Measurements from ENCODE around the gene R3HCC1L.

R3HCC1L gene

DNA sequence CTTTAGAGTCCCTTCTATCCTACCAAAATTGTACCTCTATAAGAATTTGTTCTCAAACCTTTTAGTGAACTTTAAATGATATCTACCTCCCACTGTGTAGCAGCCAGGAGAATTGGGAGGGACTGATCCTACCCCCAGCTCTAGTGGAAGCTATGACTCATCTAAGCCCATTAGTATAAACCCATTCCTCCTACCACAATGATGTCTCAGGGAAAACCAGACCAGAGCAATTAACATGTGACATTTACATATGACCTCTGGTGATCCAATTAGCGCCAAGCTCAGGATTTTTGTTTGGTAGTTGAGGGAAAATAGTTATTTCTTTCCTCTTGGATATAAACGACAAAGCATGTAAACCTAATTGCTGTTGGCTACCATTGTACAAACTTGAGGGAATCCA, 33.1 kb upstream of the R3HCC1L start:
- Histone ChIP-seq H3K27me3 (peaks cover 93% of the 10 kb centered on the region), H3K4me3 (ENCODE audit: low read depth in 1 of 2, low read length in 1 of 2) (no peak overlapping the region)

GRCh38 chr10:98104125-98104524, 30.3 kb upstream of the R3HCC1L start:
- no peaks in the 10 kb centered on the region for H3K36me3 ChIP-seq
- peaks cover 93% of the 10 kb centered on the region for H3K27me3 ChIP-seq
- no peak overlapping the region for H3K4me3 ChIP-seq (ENCODE audit: low read depth in 1 of 2, low read length in 1 of 2)
- H3K9me3 ChIP-seq = no peaks in the 10 kb centered on the region
- no peaks in the 10 kb centered on the region for H3K4me1 ChIP-seq (ENCODE audit: control insufficient read depth in 1 of 2, insufficient read depth in 1 of 2, low read depth in 1 of 2, low read length in 1 of 2)
- TF ChIP-seq, protein P1, sequence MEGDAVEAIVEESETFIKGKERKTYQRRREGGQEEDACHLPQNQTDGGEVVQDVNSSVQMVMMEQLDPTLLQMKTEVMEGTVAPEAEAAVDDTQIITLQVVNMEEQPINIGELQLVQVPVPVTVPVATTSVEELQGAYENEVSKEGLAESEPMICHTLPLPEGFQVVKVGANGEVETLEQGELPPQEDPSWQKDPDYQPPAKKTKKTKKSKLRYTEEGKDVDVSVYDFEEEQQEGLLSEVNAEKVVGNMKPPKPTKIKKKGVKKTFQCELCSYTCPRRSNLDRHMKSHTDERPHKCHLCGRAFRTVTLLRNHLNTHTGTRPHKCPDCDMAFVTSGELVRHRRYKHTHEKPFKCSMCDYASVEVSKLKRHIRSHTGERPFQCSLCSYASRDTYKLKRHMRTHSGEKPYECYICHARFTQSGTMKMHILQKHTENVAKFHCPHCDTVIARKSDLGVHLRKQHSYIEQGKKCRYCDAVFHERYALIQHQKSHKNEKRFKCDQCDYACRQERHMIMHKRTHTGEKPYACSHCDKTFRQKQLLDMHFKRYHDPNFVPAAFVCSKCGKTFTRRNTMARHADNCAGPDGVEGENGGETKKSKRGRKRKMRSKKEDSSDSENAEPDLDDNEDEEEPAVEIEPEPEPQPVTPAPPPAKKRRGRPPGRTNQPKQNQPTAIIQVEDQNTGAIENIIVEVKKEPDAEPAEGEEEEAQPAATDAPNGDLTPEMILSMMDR (IDR thresholded peaks at IDR 0.05) = no peak
- no peak overlapping the region for H3K27ac ChIP-seq

More for the DNA sequence above, 33.1 kb upstream of the R3HCC1L start:
- TF ChIP-seq, protein P1 (IDR thresholded peaks at IDR 0.05) = no peak
- Histone ChIP-seq H3K9me3 (no peaks in the 10 kb centered on the region), H3K27ac (no peak overlapping the region), H3K36me3 (no peaks in the 10 kb centered on the region), H3K4me1 (ENCODE audit: control insufficient read depth in 1 of 2, insufficient read depth in 1 of 2, low read depth in 1 of 2, low read length in 1 of 2) (no peaks in the 10 kb centered on the region)

GRCh38 chr10:98106531-98106930, 27.9 kb upstream of the R3HCC1L start:
- TF ChIP-seq, protein P1 (IDR thresholded peaks at IDR 0.05) = no peak
- H3K36me3 ChIP-seq = no peaks in the 10 kb centered on the region
- no peaks in the 10 kb centered on the region for H3K4me1 ChIP-seq (ENCODE audit: control insufficient read depth in 1 of 2, insufficient read depth in 1 of 2, low read depth in 1 of 2, low read length in 1 of 2)
- H3K27me3 ChIP-seq = peaks cover 95% of the 10 kb centered on the region
- H3K27ac ChIP-seq = no peak overlapping the region
- H3K9me3 ChIP-seq = no peaks in the 10 kb centered on the region
- no peak overlapping the region for H3K4me3 ChIP-seq (ENCODE audit: low read depth in 1 of 2, low read length in 1 of 2)

GRCh38 chr10:98107644-98108430, 26.6 kb upstream of the R3HCC1L start:
- no peak overlapping the region for H3K27ac ChIP-seq
- H3K4me3 ChIP-seq (ENCODE audit: low read depth in 1 of 2, low read length in 1 of 2) = no peak overlapping the region
- no peaks in the 10 kb centered on the region for H3K36me3 ChIP-seq
- TF ChIP-seq, protein P1 (IDR thresholded peaks at IDR 0.05) = no peak
- no peaks in the 10 kb centered on the region for H3K4me1 ChIP-seq (ENCODE audit: control insufficient read depth in 1 of 2, insufficient read depth in 1 of 2, low read depth in 1 of 2, low read length in 1 of 2)
- H3K9me3 ChIP-seq = no peaks in the 10 kb centered on the region
- H3K27me3 ChIP-seq = peaks cover 95% of the 10 kb centered on the region

DNA sequence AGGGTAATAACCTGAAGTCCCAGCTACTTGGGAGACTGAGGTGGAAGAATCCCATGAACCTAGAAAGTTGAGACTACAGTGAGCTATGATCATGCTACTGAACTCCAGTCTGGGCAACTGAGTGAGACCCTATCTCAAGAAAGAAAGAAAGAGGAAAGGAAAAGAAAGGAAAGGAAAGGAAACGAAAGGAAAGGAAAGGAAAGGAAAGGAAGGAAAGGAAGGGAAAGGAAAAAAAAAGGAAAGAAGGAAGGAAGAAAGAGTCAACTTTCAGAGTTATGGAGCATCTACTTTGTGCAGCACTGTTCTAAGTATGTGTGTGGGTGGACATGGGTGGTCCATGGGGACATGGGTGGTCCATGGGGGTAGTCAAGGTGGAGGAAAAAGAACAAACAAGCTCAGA, 24.1 kb upstream of the R3HCC1L start:
- Histone ChIP-seq H3K27me3 (peaks cover 96% of the 10 kb centered on the region), H3K36me3 (no peaks in the 10 kb centered on the region), H3K4me1 (ENCODE audit: control insufficient read depth in 1 of 2, insufficient read depth in 1 of 2, low read depth in 1 of 2, low read length in 1 of 2) (no peaks in the 10 kb centered on the region), H3K9me3 (no peaks in the 10 kb centered on the region), H3K27ac (no peak overlapping the region), H3K4me3 (ENCODE audit: low read depth in 1 of 2, low read length in 1 of 2) (no peak overlapping the region)
- TF ChIP-seq, protein P1 (IDR thresholded peaks at IDR 0.05) = no peak
